ENCODE data around the gene CBS. TPM values are rescaled to one million over a fixed set of nuclear protein-coding genes. Genes with fewer than 3 reads are reported as not detected.
"Not testable (repeated sequence)": the region's sequence is repeated elsewhere in the genome, so short reads cannot be mapped to it uniquely, and the experiment has no call there.

CBS gene
- total and polyA plus RNA-seq, 9 donors, result 2.0 to 7.9 (median 5.6) TPM

GRCh38 chr21:43069682-43070081, 6.0 kb downstream of the CBS start:
- WGBS (ENCODE audit: insufficient coverage), result no CpG with 5 or more reads among the region's 10 CpGs

GRCh38 chr21:43068065-43068464, 7.6 kb downstream of the CBS start:
- H3K36me3 ChIP-seq (ENCODE audit: control insufficient read depth, insufficient read depth, low read length); H3K4me1 ChIP-seq (ENCODE audit: control insufficient read depth, insufficient read depth, low read length); DNase-seq; H3K4me3 ChIP-seq (ENCODE audit: low read length); H3K27ac ChIP-seq (ENCODE audit: low read length); H3K9me3 ChIP-seq (replicated peaks; ENCODE audit: control insufficient read depth, low read depth, low read length); H3K27me3 ChIP-seq (ENCODE audit: control insufficient read depth, insufficient read depth, low read length): not testable (repeated sequence)
- no CpG with 5 or more reads among the region's 12 CpGs for WGBS (ENCODE audit: insufficient coverage)

More at GRCh38 chr21:43069682-43070081, 6.0 kb downstream of the CBS start:
- not testable (repeated sequence) for H3K36me3 ChIP-seq (ENCODE audit: control insufficient read depth, insufficient read depth, low read length); H3K27ac ChIP-seq (ENCODE audit: low read length); H3K27me3 ChIP-seq (ENCODE audit: control insufficient read depth, insufficient read depth, low read length); DNase-seq; H3K4me1 ChIP-seq (ENCODE audit: control insufficient read depth, insufficient read depth, low read length); H3K9me3 ChIP-seq (replicated peaks; ENCODE audit: control insufficient read depth, low read depth, low read length); H3K4me3 ChIP-seq (ENCODE audit: low read length)

GRCh38 chr21:43066690-43067089, 8.9 kb downstream of the CBS start:
- H3K9me3 ChIP-seq (replicated peaks; ENCODE audit: control insufficient read depth, low read depth, low read length); DNase-seq; H3K4me1 ChIP-seq (ENCODE audit: control insufficient read depth, insufficient read depth, low read length); H3K27me3 ChIP-seq (ENCODE audit: control insufficient read depth, insufficient read depth, low read length); H3K36me3 ChIP-seq (ENCODE audit: control insufficient read depth, insufficient read depth, low read length); H3K4me3 ChIP-seq (ENCODE audit: low read length); H3K27ac ChIP-seq (ENCODE audit: low read length): not testable (repeated sequence)
- WGBS (ENCODE audit: insufficient coverage), result no CpG with 5 or more reads among the region's 12 CpGs

- H3K27ac ChIP-seq (ENCODE audit: low read length); H3K36me3 ChIP-seq (ENCODE audit: control insufficient read depth, insufficient read depth, low read length); H3K4me3 ChIP-seq (ENCODE audit: low read length); H3K9me3 ChIP-seq (replicated peaks; ENCODE audit: control insufficient read depth, low read depth, low read length); H3K27me3 ChIP-seq (ENCODE audit: control insufficient read depth, insufficient read depth, low read length); DNase-seq; H3K4me1 ChIP-seq (ENCODE audit: control insufficient read depth, insufficient read depth, low read length): not testable (repeated sequence)
- WGBS (ENCODE audit: insufficient coverage), result no CpG with 5 or more reads among the region's 30 CpGs
These were observed 9.6 kb downstream of the CBS start for GRCh38 chr21:43065991-43066390.

- not testable (repeated sequence) for H3K27me3 ChIP-seq (ENCODE audit: control insufficient read depth, insufficient read depth, low read length); H3K9me3 ChIP-seq (replicated peaks; ENCODE audit: control insufficient read depth, low read depth, low read length); H3K4me3 ChIP-seq (ENCODE audit: low read length); H3K27ac ChIP-seq (ENCODE audit: low read length); H3K4me1 ChIP-seq (ENCODE audit: control insufficient read depth, insufficient read depth, low read length); DNase-seq; H3K36me3 ChIP-seq (ENCODE audit: control insufficient read depth, insufficient read depth, low read length)
- WGBS (ENCODE audit: insufficient coverage), result no CpG with 5 or more reads among the region's 22 CpGs
These were observed 11.2 kb downstream of the CBS start for GRCh38 chr21:43064265-43064917.

GRCh38 chr21:43062955-43063664, 12.5 kb downstream of the CBS start:
- H3K36me3 ChIP-seq (ENCODE audit: control insufficient read depth, insufficient read depth, low read length), result not testable (repeated sequence)
- no CpG with 5 or more reads among the region's 28 CpGs for WGBS (ENCODE audit: insufficient coverage)

GRCh38 chr21:43053112-43053511, 22.5 kb downstream of the CBS start:
- not testable (repeated sequence) for H3K4me3 ChIP-seq (ENCODE audit: low read length); H3K27ac ChIP-seq (ENCODE audit: low read length); H3K36me3 ChIP-seq (ENCODE audit: control insufficient read depth, insufficient read depth, low read length); H3K4me1 ChIP-seq (ENCODE audit: control insufficient read depth, insufficient read depth, low read length); H3K9me3 ChIP-seq (replicated peaks; ENCODE audit: control insufficient read depth, low read depth, low read length); DNase-seq; H3K27me3 ChIP-seq (ENCODE audit: control insufficient read depth, insufficient read depth, low read length)
- WGBS (ENCODE audit: insufficient coverage), result no CpG with 5 or more reads among the region's 13 CpGs

More at GRCh38 chr21:43062955-43063664, 12.5 kb downstream of the CBS start:
- not testable (repeated sequence) for H3K27me3 ChIP-seq (ENCODE audit: control insufficient read depth, insufficient read depth, low read length); H3K9me3 ChIP-seq (replicated peaks; ENCODE audit: control insufficient read depth, low read depth, low read length); DNase-seq; H3K27ac ChIP-seq (ENCODE audit: low read length); H3K4me3 ChIP-seq (ENCODE audit: low read length); H3K4me1 ChIP-seq (ENCODE audit: control insufficient read depth, insufficient read depth, low read length)

GRCh38 chr21:43045876-43046821, 29.5 kb downstream of the CBS start:
- Histone ChIP-seq H3K27ac (ENCODE audit: low read length) (peak overlapping the region; percentile 65), H3K4me1 (ENCODE audit: control insufficient read depth, insufficient read depth, low read length) (peaks cover 10% of the 10 kb centered on the region)
- H3K27me3 ChIP-seq (ENCODE audit: control insufficient read depth, insufficient read depth, low read length); H3K36me3 ChIP-seq (ENCODE audit: control insufficient read depth, insufficient read depth, low read length); H3K4me3 ChIP-seq (ENCODE audit: low read length); DNase-seq; H3K9me3 ChIP-seq (replicated peaks; ENCODE audit: control insufficient read depth, low read depth, low read length): not testable (repeated sequence)
- 55% methylated on average over 7 of the region's 21 CpGs for WGBS (ENCODE audit: insufficient coverage)

GRCh38 chr21:43045165-43045875, 30.3 kb downstream of the CBS start:
- Histone ChIP-seq H3K27ac (ENCODE audit: low read length) (peak overlapping the region; percentile 65), H3K4me1 (ENCODE audit: control insufficient read depth, insufficient read depth, low read length) (peaks cover 10% of the 10 kb centered on the region)
- H3K4me3 ChIP-seq (ENCODE audit: low read length); H3K9me3 ChIP-seq (replicated peaks; ENCODE audit: control insufficient read depth, low read depth, low read length); DNase-seq; H3K36me3 ChIP-seq (ENCODE audit: control insufficient read depth, insufficient read depth, low read length); H3K27me3 ChIP-seq (ENCODE audit: control insufficient read depth, insufficient read depth, low read length): not testable (repeated sequence)
- WGBS (ENCODE audit: insufficient coverage), result no CpG with 5 or more reads among the region's 17 CpGs
